Liver (tissue), 9 donors: ENCODE measurements around the gene IFT122. TPM values are rescaled to one million over a fixed set of nuclear protein-coding genes. Genes with fewer than 3 reads are reported as not detected.

Experiments
- DNase-seq: peaks from one replicate; pipeline ENCODE4 v3.0.0-alpha.2; 2017; ENCODE audit warnings: low spot score
- H3K27ac ChIP-seq, 2 donors: one replicate each; pipeline ENCODE4 v1.7.0; 2013; ENCODE audit warnings: inconsistent platforms in 2 of 2, low read length in 2 of 2, control low read depth in 1 of 2, low read depth in 1 of 2, mild to moderate bottlenecking in 1 of 2
- H3K27me3 ChIP-seq, 4 donors: one replicate each; pipeline versions ENCODE4 v1.6.1 to v1.7.0; 2013; ENCODE audit warnings: low read length in 3 of 4, inconsistent platforms in 1 of 4, mild to moderate bottlenecking in 1 of 4, moderate library complexity in 1 of 4; ENCODE audit not compliant: control insufficient read depth in 4 of 4, insufficient read depth in 4 of 4
- H3K36me3 ChIP-seq, 4 donors: one replicate each; pipeline versions ENCODE4 v1.6.1 to v1.7.0; 2013; ENCODE audit warnings: low read length in 3 of 4, mild to moderate bottlenecking in 3 of 4, low read depth in 1 of 4, moderate library complexity in 1 of 4; ENCODE audit not compliant: control insufficient read depth in 4 of 4, insufficient read depth in 3 of 4
- H3K4me1 ChIP-seq, 4 donors: one replicate each; pipeline versions ENCODE4 v1.6.1 to v1.7.0; 2013; ENCODE audit warnings: low read length in 3 of 4, mild to moderate bottlenecking in 3 of 4, moderate library complexity in 1 of 4; ENCODE audit not compliant: control insufficient read depth in 4 of 4, insufficient read depth in 4 of 4
- H3K4me3 ChIP-seq, 3 donors: one replicate each; pipeline versions ENCODE4 v1.6.1 to v1.7.0; 2013; ENCODE audit warnings: low read length in 3 of 3, control low read depth in 1 of 3, low read depth in 1 of 3, mild to moderate bottlenecking in 1 of 3
- H3K9ac ChIP-seq, 2 donors: one replicate each; pipeline ENCODE4 v1.7.0; 2013; ENCODE audit warnings: low read length in 2 of 2, mild to moderate bottlenecking in 2 of 2, moderate library complexity in 2 of 2, control low read depth in 1 of 2, low read depth in 1 of 2
- H3K9me3 ChIP-seq, 4 donors: one replicate each; pipeline versions ENCODE4 v1.6.1 to v1.7.0; 2013; ENCODE audit warnings: low read length in 3 of 4; ENCODE audit not compliant: control insufficient read depth in 4 of 4
- ATF3 ChIP-seq: IDR thresholded peaks from 2 replicates; pipeline ENCODE4 v1.6.1; 2016; ENCODE audit warnings: antibody characterized with exemption
- CTCF ChIP-seq: fragments of 150-350 bp; IDR thresholded peaks from 2 replicates; pipeline ENCODE4 v1.5.1; 2017; ENCODE audit warnings: improper control_type of control experiment, low read depth, low read length; ENCODE audit not compliant: missing input control
- EGR1 ChIP-seq, 2 donors: IDR thresholded peaks; 2 replicates each; pipeline ENCODE4 v1.6.1; 2016 to 2018; ENCODE audit warnings: antibody characterized with exemption in 2 of 2, low read depth in 2 of 2
- FOXA1 ChIP-seq: IDR thresholded peaks from 2 replicates; pipeline ENCODE4 v1.6.1; 2016; ENCODE audit warnings: antibody characterized with exemption
- FOXA2 ChIP-seq: IDR thresholded peaks from 2 replicates; pipeline ENCODE4 v1.6.1; 2016; ENCODE audit warnings: antibody characterized with exemption
- GABPA ChIP-seq, 2 donors: IDR thresholded peaks in 1 of 2; conservative IDR thresholded peaks in 1 of 2; 2 replicates each; pipeline ENCODE4 v1.6.1; 2016; ENCODE audit warnings: antibody characterized with exemption in 2 of 2, mild to moderate bottlenecking in 1 of 2, moderate library complexity in 1 of 2
- HNF4A ChIP-seq, 2 donors: conservative IDR thresholded peaks; 2 replicates each; pipeline ENCODE4 v1.6.1; 2016; ENCODE audit warnings: antibody characterized with exemption in 2 of 2, mild to moderate bottlenecking in 2 of 2
- HNF4G ChIP-seq: IDR thresholded peaks from 2 replicates; pipeline ENCODE4 v1.6.1; 2016; ENCODE audit warnings: antibody characterized with exemption
- JUND ChIP-seq, 2 donors: IDR thresholded peaks; 2 replicates each; pipeline ENCODE4 v1.6.1; 2016; ENCODE audit warnings: antibody characterized with exemption in 2 of 2
- MAX ChIP-seq: IDR thresholded peaks from 2 replicates; pipeline ENCODE4 v1.6.1; 2016; ENCODE audit warnings: antibody characterized with exemption
- NR2F2 ChIP-seq: IDR thresholded peaks from 2 replicates; pipeline ENCODE4 v1.6.1; 2016; ENCODE audit warnings: antibody characterized with exemption
- RAD21 ChIP-seq, 2 donors: IDR thresholded peaks; 2 replicates each; pipeline ENCODE4 v1.6.1; 2016; ENCODE audit warnings: antibody characterized with exemption in 2 of 2, mild to moderate bottlenecking in 2 of 2
- REST ChIP-seq: IDR thresholded peaks from 2 replicates; pipeline ENCODE4 v1.6.1; 2016; ENCODE audit warnings: antibody characterized with exemption, mild to moderate bottlenecking
- RXRA ChIP-seq, 2 donors: IDR thresholded peaks; 2 replicates each; pipeline ENCODE4 v1.6.1; 2017 to 2018; ENCODE audit warnings: antibody characterized with exemption in 2 of 2, mild to moderate bottlenecking in 1 of 2
- SP1 ChIP-seq: IDR thresholded peaks from 2 replicates; pipeline ENCODE4 v1.6.1; 2018; ENCODE audit warnings: antibody characterized with exemption, mild to moderate bottlenecking
- TAF1 ChIP-seq: conservative IDR thresholded peaks from 2 replicates; pipeline ENCODE4 v1.6.1; 2016; ENCODE audit warnings: antibody characterized with exemption, mild to moderate bottlenecking
- YY1 ChIP-seq: IDR thresholded peaks from 2 replicates; pipeline ENCODE4 v1.6.1; 2016; ENCODE audit warnings: antibody characterized with exemption, mild to moderate bottlenecking
- ZBTB33 ChIP-seq: IDR thresholded peaks from 2 replicates; pipeline ENCODE4 v1.6.1; 2016; ENCODE audit warnings: antibody characterized with exemption
- WGBS: extraction: QIAGEN DNeasy Blood & Tissue Kit; methylation state at CpG from one replicate; pipeline ENCODE4 v1.1.7; 2013; 5-methylcytosine and 5-hydroxymethylcytosine counted together
- polyA plus RNA-seq, 2 donors: library from polyadenylated mRNA; stranded (reverse) in 1 of 2; unstranded in 1 of 2; fragments of 200-250 nt in 1 of 2; fragments of >200 nt in 1 of 2; fragmentation: Nextera tagmentation in 1 of 2; extraction: Ambion mirVana in 1 of 2; gene quantifications; one replicate each; pipeline versions ENCODE4 v1.2.1 to v1.2.3, GENCODE V29; 2013 to 2015
- total RNA-seq, 2 donors: library from RNA; depleted of rRNA; stranded (reverse); fragments of >200 nt; gene quantifications; one replicate each; pipeline ENCODE4 v1.2.3, GENCODE V29; 2014
- donor health status: healthy.
- donor health status: healthy.
- donor health status: healthy.
- donor health status: healthy.
- donor health status: healthy.

IFT122 gene
- total and polyA plus RNA-seq, 4 donors = 3.3 to 25.8 (median 10.6) TPM

GRCh38 chr3:129527262-129527661, 87.2 kb downstream of the IFT122 start:
- Histone ChIP-seq H3K9ac (no peak overlapping the region), H3K4me1 (no peaks in the 10 kb centered on the region), H3K36me3 (no peaks in the 10 kb centered on the region), H3K27ac (no peak overlapping the region), H3K4me3 (no peak overlapping the region), H3K27me3 (no peaks in the 10 kb centered on the region), H3K9me3 (no peaks in the 10 kb centered on the region)
- WGBS = 96% methylated on average over 11 of the region's 11 CpGs
- no peak for DNase-seq
- TF ChIP-seq ZBTB33 (no peak), RXRA (IDR thresholded peaks at IDR 0.05) (no peak), FOXA2 (no peak), HNF4A (conservative IDR thresholded peaks at IDR 0.05) (no peak), ATF3 (no peak), JUND (IDR thresholded peaks at IDR 0.05) (no peak), CTCF (no peak), RAD21 (IDR thresholded peaks at IDR 0.05) (no peak), HNF4G (no peak), MAX (no peak), SP1 (no peak), TAF1 (no peak), NR2F2 (no peak), FOXA1 (no peak), REST (no peak), YY1 (no peak), GABPA (IDR thresholded peaks at IDR 0.05 in 1 of 2, conservative IDR thresholded peaks at IDR 0.05 in 1 of 2) (no peak), EGR1 (IDR thresholded peaks at IDR 0.05; ENCODE audit: low read depth in 2 of 2) (no peak)
